HG03571 (cell line): Measurements from ENCODE around the gene PARS2.

ENCODE experiments used
- ATAC-seq: cut with Tn5 transposase; IDR thresholded peaks from one replicate; pipeline ENCODE4 v1.9.1; 2021; ENCODE audit not compliant: unreplicated experiment

Gene PARS2

DNA sequence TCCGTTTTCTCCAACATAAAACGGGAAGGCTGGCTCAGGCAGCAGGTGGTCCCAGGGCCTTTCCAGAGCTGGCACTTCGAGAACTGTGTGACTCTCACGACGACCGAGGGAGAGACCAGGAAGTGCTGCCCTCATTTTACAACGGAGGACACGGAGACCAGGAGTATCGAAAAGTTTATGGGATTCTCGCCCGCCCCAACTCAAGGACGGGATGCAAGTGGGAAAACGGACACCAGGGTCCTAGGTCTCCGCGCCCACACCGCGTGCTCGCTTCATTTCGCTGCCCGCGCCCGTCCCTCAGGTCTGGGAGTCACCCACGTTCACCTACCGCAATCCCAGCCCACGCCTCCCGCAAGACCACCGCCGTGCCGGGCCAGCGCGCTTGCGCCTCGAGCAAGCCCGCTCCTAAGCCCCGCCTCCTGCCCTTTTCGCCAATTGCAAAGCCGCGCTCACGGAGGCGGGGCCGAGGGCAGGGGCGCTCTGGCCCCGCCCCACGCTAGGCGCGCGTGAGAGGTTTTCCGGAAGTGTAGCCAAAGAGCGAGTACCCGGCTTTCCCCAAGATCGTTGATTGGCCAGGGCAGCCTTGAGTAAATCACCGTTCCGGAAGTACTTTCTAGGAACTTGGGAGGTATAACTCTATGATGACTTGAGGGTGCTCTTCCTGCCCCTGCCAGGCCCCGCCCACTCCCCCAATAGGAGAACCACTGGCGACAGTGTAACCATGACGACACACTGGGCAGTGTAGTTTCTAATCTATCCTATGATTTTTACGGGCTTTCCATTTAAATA is at the start of gene PARS2:
PARS2 (minus strand) TSS at position 391 of the 789 bp plus-strand sequence. CDS start 5,362 bp downstream, outside the sequence.
- ATAC-seq = peak; percentile 94

DNA sequence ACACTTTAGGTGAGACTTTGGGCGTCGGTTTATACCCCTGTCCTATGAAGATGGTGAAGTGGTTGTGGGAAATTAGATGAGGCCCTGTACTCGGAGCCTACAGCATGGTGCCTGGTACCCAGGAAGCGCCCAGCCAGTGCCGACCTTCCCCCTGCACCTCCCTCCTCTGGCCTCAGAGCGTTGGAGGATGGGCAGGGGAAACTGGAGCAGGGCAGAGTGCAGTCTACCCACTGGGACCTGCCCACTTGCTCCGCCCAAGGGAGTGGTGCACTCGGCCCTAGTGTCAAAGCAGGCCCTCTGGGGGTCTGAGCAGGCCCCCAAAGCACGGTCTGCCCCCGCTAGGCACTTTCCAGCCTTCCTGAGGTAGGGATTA is 49.8 kb upstream of the PARS2 start:
- ATAC-seq = no peak

DNA sequence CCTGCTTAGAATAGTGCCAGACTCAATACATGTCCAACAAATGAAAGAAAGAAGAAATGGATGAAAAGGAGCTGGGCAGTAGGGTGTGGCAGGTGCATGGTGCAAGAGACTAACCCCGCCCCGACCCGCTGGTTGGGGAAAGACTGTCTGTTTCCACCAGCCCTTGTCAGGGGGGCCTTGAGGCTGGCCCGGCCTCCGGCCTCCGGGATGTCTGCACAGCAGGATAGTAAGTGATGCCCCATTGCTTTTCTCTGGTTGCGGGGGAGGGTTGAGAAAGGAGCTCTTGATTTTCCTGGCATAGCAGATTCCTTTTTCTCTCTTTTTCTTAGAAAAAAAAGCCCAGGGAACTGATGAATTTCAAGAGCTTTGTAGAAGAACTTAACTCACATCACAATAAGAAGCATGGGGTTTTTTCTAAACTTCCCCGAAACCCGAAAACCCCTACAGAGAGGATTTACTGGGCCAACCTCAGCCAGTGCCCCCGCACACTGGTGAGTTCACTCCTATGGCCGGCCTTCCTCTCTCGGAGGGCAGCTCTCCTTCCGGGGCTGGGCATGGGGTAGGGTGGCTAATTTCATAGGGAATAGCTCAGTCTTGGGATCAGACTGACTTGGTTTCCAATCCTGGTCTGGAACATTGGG is 49.3 kb upstream of the PARS2 start:
- no peak for ATAC-seq

DNA sequence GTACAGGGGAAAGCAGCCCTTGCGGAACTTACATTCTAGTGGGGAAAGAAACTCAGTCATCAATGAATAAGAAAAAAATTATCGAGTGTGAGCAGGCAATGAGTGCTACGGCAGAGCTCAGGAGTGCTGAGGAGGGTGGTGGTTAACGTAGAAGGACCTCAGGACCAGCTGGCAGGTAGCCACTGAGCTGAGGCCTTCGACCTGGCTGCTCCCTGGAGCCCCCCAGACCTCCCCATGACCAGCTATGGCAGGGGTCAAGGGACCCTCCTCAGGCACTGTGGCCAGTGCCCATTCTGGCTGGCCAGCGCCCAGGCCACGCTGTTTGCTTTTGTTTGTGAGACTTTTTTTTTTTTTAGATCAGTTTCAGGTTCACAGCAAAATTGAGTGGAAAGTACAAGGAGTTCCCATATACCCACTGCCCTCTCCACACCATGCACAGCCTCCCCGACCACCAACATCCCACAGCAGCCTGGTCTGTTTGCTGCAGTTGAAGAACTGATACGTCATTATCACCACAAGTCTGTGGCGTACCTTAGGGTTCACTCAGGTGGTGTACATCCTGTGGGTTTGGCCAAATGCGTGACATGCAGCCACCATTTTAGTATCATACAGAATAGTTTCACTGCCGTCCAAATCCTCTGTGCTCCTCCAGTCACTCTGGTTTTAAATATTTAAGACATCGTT is 48.6 kb upstream of the PARS2 start:
- ATAC-seq = no peak

DNA sequence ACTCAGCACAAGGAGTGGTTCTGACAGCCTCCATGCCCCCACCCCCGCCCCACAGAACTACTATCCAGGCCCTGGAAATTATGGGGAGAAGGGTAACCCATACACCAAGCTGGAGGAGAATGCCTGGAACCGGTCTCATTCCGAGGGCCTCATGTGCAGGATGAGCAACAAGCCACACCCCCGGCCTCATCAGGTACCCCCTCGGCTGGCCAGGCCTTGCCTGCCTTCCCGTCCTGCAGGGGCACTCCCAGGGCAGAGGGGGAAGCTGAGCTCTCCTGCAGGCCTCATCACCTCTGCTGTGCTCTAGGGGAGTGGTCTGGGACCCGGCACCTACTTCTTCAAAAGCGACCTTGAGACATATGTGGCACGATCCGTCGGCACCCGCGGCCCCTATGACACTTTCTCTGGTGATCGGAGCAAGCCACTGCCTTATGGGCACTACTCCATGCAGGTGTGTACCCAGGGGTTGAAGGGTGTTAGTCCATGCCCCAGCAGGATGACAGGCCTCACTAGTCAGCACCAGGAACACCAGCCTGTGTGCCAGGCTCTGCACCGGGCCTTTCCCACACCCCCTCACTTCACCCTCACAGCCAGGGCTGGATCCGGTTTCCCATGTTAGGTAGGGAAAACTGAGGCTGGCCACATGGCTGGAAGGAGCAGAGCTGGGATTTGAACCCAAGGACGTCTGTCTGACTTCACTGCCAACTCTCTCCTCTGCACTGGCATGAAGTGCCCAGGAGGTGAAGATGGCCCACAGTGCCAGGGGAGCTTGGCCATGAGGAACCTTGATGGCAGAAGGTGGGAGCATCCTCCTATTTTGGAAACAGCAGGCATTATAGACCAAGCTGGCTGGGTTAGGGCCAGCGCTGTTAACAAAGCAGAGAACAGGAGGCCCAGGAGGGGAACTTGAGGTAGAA is 47.7 kb upstream of the PARS2 start:
- no peak for ATAC-seq

DNA sequence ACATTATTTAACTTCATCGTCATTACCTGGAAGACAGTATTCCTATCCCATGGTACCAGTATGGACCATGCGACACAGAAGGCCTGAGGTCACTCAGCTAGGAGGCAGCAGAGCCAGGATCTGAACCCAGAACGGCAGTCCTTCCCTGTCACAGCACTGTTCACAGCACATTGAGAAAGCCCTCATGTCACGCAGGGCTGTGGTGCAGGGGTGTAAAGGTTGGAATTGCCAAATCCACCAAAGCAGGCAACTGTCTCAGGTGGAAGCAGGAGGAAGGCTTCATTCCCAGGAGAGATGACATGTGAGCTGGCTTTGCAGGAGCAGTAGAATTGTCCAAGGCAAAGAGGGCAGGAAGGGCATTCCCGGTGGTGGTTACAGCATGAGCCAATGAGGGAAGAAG is 46.7 kb upstream of the PARS2 start:
- ATAC-seq = no peak

DNA sequence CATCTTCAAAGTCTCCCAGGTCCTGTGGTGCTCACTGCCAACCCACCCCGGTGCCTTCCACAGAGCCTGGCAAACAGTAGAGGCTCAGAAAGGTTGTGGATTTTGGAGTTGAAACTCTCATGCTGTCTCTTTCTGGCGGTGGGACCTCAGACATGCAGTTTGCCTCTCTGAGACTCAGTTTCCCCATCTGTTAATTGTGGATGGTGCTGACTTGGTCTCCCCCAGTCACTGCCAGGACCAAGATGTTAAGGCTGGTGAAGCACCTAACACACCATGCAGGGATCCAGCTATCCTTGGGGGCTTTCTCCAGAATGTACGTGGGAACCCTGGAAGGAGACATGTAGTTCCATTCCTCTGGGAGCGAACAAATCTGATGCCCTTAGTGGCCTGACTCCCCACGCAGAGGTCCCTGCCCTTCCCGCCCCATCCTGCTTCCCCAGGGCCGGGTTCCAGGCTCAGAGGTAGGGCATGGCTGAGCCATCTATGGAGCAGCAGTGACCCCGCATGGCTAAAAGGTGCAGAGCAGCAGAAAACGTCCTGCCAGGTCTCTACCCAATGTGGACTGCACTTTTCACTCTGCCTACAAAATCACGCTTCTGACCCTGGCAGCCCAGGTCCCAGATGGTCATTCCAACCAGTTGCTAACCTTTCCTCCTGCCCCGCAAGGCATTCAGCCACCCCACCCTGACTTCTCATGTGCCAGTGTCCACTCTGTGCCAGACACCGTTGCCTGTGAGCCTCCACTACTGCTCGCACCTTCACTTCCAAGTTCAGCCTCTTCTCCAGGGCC is 46.0 kb upstream of the PARS2 start:
- ATAC-seq = peak; percentile 65

DNA sequence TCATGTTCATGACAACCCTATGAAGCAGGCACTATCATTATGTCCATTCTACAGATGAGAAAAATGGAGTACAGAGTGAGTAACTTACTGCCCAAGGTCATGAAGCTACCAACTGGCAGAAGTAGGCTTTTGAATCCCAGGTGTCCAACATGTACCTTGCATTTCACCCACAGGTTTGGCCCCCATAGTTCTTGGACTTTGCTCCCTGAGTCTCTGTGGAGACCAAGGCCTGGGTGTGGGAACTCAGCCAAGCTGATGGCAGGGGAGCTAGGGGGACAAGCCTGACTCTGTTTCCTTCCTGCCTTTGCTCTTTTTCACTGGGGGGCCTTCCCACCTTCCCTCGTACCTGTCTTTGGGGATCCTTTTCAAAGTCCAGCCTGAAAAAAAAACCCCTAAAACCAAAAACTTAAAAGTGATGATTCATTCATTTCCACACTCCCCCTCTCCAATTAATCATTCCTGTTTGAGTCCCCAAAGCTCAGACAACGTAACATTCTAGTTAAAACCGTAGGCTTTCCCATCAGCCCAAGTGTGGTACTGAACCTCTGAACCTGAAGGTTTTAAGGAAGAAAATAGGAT is 45.3 kb upstream of the PARS2 start:
- ATAC-seq = no peak

DNA sequence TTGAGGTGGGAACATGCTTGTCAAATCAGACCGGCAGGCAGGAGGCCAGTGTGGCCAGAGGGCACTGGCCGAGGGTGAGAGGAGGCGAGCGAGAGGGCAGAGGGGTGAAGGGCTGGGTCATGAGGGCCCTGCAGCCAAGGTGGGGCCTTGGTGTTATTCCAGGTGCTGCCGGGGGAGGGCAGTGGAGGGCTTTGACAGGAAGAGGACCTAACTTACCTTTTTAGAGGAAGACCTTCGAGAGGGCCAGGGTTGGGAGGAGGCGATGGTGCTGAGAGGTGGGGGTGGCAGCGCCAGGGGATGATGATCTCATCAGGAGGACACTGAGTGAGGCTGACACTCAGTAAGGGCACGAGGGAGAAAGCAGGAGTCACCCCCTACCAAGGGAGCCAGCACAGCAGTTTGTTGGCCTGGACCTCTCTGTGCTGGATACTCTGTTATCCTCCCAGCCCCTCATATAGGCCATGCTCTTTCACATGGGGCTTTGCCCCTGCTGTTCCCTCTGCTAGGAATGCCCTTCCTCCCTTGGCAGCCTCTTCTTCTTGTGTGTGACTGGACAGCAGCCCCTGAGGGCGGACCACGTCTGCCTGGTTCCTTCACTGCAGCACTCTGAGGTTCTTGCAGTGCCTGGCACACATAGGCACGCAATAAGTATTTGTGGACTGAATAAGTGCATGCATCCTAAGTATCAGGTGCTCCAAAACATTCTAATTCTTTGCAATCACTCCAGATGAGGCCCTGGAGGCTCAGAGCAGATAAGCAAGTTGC is 44.3 kb upstream of the PARS2 start:
- ATAC-seq = no peak

DNA sequence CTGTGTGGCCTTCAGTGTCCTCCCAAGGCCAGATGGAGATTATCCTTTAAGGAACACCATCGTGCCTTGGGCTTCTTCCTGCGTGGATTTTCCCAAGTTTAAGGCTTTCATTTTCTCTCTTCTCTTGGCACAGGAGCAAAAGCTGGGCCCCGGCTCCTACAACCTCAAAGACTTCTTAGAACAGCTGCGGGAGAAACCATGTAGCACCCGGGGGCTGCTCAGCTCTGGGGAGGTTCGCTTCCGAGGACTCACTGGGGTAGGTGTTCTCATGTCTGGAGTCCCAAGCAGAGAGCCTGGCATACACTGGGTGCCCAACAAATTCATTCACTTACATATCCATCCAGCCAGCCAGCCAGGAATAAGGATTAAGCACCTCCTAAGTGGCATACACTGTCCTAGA is 43.4 kb upstream of the PARS2 start:
- ATAC-seq = no peak

DNA sequence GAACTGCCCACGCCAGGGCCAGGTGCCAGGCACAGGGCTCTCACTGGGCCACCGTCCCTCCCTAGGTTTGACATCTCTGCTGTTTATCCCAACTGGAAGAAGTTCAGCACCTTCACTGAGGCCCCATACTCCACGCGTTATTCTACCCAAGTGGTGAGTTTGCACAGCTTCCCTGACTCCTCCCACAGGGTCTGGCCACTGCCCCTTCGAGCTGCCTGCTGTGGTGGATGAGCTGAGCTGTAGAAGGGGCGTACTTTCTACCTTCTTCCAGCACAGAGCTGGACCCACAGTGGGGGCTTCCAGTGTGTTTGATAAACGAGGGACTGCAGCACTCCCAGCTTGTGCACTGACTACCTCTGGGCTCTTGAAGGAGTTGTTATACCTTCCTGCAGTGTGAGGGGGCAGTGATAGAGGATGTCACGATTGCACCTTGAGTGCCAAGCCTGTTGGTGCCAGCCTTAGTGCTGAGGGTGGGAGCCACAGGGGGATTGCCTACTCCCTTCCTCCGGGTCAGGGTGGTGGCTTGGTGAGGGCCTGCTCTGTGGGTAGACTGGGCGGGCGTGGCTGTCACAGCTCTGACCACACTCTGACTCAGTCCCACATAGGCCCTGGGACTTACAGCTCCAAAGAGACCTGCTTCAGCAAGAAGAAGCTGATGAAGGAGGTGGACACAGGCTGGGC is 42.7 kb upstream of the PARS2 start:
- ATAC-seq = no peak

DNA sequence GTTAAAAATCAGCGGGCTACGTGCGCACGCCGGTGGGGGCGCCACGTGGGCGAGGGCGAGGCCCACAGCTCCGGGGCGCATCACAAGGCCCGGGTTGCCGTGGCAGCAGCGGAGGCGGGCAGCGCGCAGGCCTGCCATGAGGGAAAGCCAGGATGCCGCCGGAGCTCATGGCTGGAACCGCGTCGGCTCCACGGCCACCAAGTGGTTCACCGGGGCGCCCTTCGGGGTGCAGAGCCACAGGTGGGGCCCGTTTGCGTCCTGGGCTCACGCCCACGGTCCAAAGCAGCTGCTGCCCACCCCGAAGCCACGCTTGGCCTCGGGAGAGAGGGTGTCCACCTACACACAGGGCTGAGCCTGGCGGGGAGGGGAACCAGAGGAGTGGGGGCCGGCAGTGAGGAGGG is 41.7 kb upstream of the PARS2 start:
- ATAC-seq = no peak

DNA sequence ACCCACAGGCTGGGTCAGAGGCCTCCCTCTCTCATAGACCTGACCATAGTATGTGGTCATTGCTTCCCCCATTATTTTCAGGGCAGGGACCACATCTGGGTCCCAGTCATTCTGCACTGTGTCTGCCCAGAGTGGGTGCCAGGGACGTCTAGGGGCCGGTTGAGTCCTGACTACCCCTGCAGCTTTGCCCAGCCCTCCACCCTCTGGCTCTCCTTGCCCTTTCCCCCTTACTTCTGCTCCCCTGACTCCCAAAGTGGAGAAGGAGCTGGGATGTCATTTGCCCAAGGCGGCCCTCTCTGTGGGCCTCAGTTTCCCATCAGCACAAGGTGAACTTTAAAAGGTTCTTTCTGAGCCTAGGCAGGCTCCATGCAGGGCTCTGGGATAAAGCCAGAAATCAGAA is 41.1 kb upstream of the PARS2 start:
- ATAC-seq = no peak

DNA sequence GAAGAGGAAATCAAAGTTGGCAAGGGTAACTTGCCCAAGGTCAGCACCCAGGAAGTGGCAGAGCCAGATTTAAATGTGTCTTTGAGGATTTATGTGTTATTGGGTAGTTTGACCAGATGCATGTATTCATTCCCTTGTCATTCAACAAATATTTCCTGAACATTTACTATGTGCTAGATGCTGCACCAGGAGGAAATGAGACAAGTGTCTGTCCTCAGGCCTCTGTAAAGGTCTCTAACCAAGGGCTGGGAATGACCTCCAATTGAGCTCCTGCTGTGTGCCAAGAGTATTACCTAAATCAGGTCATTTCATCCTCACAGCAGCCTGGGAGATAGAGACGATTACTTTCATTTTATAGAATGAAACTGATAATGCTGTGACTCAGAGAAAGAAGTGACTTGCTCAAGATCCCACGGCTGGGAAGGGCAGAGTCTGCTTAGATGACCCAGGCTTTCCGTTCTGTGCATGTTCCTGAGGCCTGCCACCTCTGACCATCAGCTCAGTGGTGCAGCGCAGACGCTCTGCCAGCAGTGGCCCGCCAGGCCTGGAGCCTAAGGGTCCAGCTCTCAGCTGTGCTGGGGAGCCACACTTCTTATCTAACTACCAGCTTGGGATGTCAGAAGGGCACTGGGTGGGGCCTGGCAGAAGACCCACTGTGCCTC is 40.3 kb upstream of the PARS2 start:
- no peak for ATAC-seq

DNA sequence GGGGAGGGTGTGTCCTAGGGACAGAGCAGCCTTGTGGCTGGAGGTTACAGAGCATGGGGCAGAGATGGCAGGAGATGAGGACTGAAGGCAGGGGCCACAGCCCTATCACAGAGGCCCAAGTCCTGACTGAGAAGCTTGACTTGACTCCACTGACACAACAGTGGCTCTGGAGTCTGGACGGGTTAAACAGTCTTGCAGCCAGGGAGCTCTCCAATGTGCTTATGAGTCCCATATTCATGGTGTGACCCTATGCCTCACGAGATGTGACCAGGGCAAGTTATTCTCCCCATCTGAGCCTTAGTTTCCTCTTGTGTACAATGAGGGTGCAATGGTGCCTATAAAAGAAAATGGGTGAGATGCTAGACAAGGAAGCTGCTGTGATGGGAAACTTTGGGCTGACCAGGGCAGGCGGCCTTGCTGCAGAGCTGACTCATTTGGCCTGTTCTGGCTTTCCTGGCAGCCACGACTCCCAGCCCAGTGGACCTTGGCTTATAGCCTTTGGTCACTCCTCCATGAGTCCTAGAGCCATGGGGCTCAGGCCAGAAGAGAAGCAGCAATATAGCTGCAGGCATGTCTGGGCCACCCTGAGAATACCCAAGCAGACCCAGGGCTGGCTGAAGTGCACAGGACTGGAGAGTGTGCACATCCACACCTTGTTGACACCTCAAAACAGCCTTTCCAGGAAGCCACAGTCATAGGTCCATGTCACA is 39.6 kb upstream of the PARS2 start:
- ATAC-seq = no peak

DNA sequence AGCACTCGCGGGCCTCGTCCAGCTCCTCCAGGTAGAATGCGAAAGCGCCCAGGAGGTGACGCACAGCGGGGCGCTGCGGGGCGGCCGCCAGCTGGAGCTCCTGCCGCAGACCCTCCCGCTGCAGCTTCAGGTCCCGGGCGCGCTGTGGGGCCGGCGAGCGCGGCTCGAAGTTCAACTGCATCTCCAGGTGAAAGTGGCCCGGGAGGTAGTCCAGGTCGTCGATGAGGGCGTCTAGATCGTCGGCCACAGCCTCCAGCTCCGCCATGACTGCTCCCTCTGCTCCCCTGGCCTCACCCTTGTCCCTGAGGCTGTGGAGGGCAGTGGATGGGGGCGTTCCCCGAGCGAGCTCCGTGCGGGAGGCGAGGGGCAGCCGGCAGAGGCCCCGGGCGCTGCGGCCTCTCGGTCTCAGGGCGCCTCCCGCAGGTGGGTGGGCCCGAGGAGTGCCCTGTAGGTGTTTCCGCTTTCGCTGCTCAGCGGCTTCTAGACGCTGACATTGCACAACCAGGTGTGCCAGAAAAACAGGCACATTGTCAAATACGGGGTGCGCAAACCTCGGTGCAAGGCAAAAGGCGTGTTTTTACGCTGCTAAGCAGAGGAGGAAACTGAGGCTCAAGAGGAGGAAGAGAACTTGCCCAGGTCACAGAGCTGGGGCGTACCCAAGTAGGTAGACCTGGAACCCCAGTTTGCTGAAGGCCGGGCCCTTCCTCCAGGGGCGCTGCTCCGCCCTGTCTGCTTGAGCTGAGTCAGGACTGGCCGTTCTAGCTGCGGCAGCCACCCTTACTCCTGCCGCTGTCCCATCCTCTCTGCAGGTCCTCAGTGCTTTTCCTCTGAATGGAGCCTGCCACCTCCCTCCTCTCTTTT is 36.8 kb upstream of the PARS2 start, which contains the start of gene TTC22:
TTC22 (minus strand) TSS at position 425 of the 861 bp plus-strand sequence; CDS start at position 265, 160 bp downstream.
- peak; percentile 80 for ATAC-seq
